Central memory CD8-positive, alpha-beta T cell (primary cell): ENCODE measurements around the gene CPED1.

Experiments
- ATAC-seq: fragments of 150-1000 bp; cut with Tn5 transposase; replicated peaks from 2 replicates; pipeline ENCODE4 v1.10.0; 2022; ENCODE audit warnings: mild to moderate bottlenecking, moderate FRiP score, moderate number of reproducible peaks; ENCODE audit not compliant: poor library complexity, severe bottlenecking; ENCODE audit errors: extremely low read depth
- DNase-seq, 2 donors: peaks; one replicate each; pipeline ENCODE4 v3.0.0; 2021; ENCODE audit warnings: low spot score in 2 of 2
- H3K27ac Mint-ChIP-seq: one replicate; pipeline ENCODE4 v1.8.0; 2022; ENCODE audit warnings: low read depth, mild to moderate bottlenecking, moderate library complexity, mixed read lengths
- H3K27me3 Mint-ChIP-seq: one replicate; pipeline ENCODE4 v1.8.0; 2022; ENCODE audit warnings: mixed read lengths
- H3K36me3 Mint-ChIP-seq: one replicate; pipeline ENCODE4 v1.8.0; 2022; ENCODE audit warnings: mild to moderate bottlenecking, moderate library complexity, mixed read lengths; ENCODE audit not compliant: insufficient read depth
- H3K4me1 Mint-ChIP-seq: one replicate; pipeline ENCODE4 v1.8.0; 2022; ENCODE audit warnings: mixed read lengths
- H3K4me3 Mint-ChIP-seq: one replicate; pipeline ENCODE4 v1.8.0; 2022; ENCODE audit warnings: mild to moderate bottlenecking, moderate library complexity, mixed read lengths
- H3K9me3 Mint-ChIP-seq: one replicate; pipeline ENCODE4 v1.8.0; 2022; ENCODE audit warnings: mixed read lengths

Gene CPED1

GRCh38 chr7:120985130-120985758 is 3.3 kb upstream of the CPED1 start:
- DNase-seq = no peak
- peaks cover 62% of the 10 kb centered on the region for H3K27me3 Mint-ChIP-seq

GRCh38 chr7:120985839-120986238 is 2.7 kb upstream of the CPED1 start:
- Mint-ChIP-seq H3K4me3 (no peak overlapping the region), H3K4me1 (peaks cover 19% of the 10 kb centered on the region), H3K9me3 (no peaks in the 10 kb centered on the region), H3K36me3 (no peaks in the 10 kb centered on the region), H3K27me3 (peaks cover 68% of the 10 kb centered on the region), H3K27ac (no peak overlapping the region)
- ATAC-seq = no peak
- no peak for DNase-seq

More at GRCh38 chr7:120985130-120985758, 3.3 kb upstream of the CPED1 start:
- Mint-ChIP-seq H3K4me1 (peaks cover 19% of the 10 kb centered on the region), H3K27ac (no peak overlapping the region), H3K36me3 (no peaks in the 10 kb centered on the region), H3K9me3 (no peaks in the 10 kb centered on the region), H3K4me3 (no peak overlapping the region)
- no peak for ATAC-seq

- ATAC-seq (no peak), DNase-seq (no peak)
- H3K27me3 Mint-ChIP-seq = peaks cover 76% of the 10 kb centered on the region
- no peaks in the 10 kb centered on the region for H3K36me3 Mint-ChIP-seq
- no peak overlapping the region for H3K4me3 Mint-ChIP-seq
- peaks cover 19% of the 10 kb centered on the region for H3K4me1 Mint-ChIP-seq
- H3K27ac Mint-ChIP-seq = no peak overlapping the region
- no peaks in the 10 kb centered on the region for H3K9me3 Mint-ChIP-seq
Measured at GRCh38 chr7:120986650-120987049, 1.9 kb upstream of the CPED1 start.

GRCh38 chr7:120987280-120987679 is 1.2 kb upstream of the CPED1 start:
- no peak overlapping the region for H3K27ac Mint-ChIP-seq
- no peaks in the 10 kb centered on the region for H3K36me3 Mint-ChIP-seq
- DNase-seq = no peak

GRCh38 chr7:120987683-120988590 is 574 bp upstream of the CPED1 start:
- DNase-seq (peak; percentile 71), ATAC-seq (peak; percentile 95)
- H3K36me3 Mint-ChIP-seq = no peaks in the 10 kb centered on the region
- no peak overlapping the region for H3K27ac Mint-ChIP-seq
- peak overlapping the region; percentile 59 for H3K4me3 Mint-ChIP-seq
- H3K9me3 Mint-ChIP-seq = no peaks in the 10 kb centered on the region
- peaks cover 87% of the 10 kb centered on the region for H3K27me3 Mint-ChIP-seq
- H3K4me1 Mint-ChIP-seq = peaks cover 19% of the 10 kb centered on the region

More at GRCh38 chr7:120987280-120987679, 1.2 kb upstream of the CPED1 start:
- Mint-ChIP-seq H3K9me3 (no peaks in the 10 kb centered on the region), H3K4me3 (no peak overlapping the region), H3K4me1 (peaks cover 19% of the 10 kb centered on the region), H3K27me3 (peaks cover 83% of the 10 kb centered on the region)
- no peak for ATAC-seq

GRCh38 chr7:120989257-120990220 is 1.0 kb downstream of the CPED1 start:
- DNase-seq = no peak

DNA sequence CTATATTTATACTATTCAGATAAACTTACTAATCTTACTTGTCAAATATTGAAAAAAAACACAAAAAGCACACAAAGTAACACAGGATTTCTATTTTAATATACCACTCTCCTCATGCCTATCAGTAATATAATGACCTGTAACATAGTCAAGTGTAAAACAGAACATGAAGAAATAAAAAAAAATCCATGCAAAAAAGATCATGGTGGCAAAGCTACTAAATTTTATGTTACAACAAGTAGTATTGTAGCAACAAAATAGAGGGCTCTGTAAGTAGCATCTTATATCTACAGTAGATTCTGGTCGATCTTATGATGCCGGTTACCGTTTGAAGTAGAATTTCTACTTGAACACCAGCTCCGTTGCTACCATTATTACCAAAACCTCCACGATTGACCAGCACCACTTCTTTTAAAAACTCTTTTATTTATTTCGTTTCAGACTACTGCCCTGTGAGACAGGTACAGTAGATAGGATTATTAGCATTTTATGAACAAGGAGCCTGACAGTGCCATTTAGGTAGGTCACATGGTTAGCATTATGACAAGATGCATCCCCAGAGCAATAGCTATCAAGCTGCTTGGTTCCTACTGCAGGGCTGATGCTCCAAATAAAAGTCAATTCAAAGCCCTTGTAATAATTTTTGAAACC is 2.1 kb downstream of the CPED1 start:
- H3K27ac Mint-ChIP-seq = no peak overlapping the region
- H3K9me3 Mint-ChIP-seq = no peaks in the 10 kb centered on the region
- no peak for DNase-seq
- ATAC-seq = no peak
- peaks cover 92% of the 10 kb centered on the region for H3K27me3 Mint-ChIP-seq
- H3K4me1 Mint-ChIP-seq = peaks cover 19% of the 10 kb centered on the region
- H3K36me3 Mint-ChIP-seq = no peaks in the 10 kb centered on the region
- no peak overlapping the region for H3K4me3 Mint-ChIP-seq

More at GRCh38 chr7:120989257-120990220, 1.0 kb downstream of the CPED1 start:
- no peak for ATAC-seq
- no peak overlapping the region for H3K27ac Mint-ChIP-seq
- no peaks in the 10 kb centered on the region for H3K9me3 Mint-ChIP-seq
- H3K36me3 Mint-ChIP-seq = no peaks in the 10 kb centered on the region
- H3K27me3 Mint-ChIP-seq = peaks cover 92% of the 10 kb centered on the region
- H3K4me3 Mint-ChIP-seq = peak overlapping the region; percentile 59
- H3K4me1 Mint-ChIP-seq = peaks cover 19% of the 10 kb centered on the region

GRCh38 chr7:120991161-120991560 is 2.6 kb downstream of the CPED1 start:
- Mint-ChIP-seq H3K4me1 (peaks cover 24% of the 10 kb centered on the region), H3K36me3 (no peaks in the 10 kb centered on the region), H3K9me3 (no peaks in the 10 kb centered on the region), H3K4me3 (no peak overlapping the region), H3K27ac (no peak overlapping the region), H3K27me3 (peaks cover 92% of the 10 kb centered on the region)
- ATAC-seq = no peak
- no peak for DNase-seq

DNA sequence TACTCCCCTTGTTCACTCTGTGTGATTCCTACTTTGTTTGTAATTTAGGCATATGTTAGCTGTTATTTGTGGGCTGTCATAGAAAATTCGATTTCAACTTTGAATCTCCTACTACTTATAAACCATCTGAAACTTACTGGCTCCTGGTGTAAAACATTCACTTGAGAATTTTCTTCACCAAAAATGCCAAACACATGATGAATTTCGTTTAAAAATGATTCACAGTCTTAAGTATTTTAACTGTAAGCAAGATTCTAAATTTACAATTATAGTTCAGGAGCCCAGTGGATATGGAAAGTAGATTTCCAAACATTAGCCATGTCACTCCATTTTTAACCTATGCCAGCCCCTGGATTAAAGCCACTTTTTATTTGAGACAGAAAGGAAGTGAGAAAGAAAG is 3.1 kb downstream of the CPED1 start:
- Mint-ChIP-seq H3K36me3 (no peaks in the 10 kb centered on the region), H3K27me3 (peaks cover 92% of the 10 kb centered on the region), H3K9me3 (no peaks in the 10 kb centered on the region), H3K27ac (no peak overlapping the region), H3K4me3 (no peak overlapping the region), H3K4me1 (peaks cover 28% of the 10 kb centered on the region)
- DNase-seq = no peak
- no peak for ATAC-seq

DNA sequence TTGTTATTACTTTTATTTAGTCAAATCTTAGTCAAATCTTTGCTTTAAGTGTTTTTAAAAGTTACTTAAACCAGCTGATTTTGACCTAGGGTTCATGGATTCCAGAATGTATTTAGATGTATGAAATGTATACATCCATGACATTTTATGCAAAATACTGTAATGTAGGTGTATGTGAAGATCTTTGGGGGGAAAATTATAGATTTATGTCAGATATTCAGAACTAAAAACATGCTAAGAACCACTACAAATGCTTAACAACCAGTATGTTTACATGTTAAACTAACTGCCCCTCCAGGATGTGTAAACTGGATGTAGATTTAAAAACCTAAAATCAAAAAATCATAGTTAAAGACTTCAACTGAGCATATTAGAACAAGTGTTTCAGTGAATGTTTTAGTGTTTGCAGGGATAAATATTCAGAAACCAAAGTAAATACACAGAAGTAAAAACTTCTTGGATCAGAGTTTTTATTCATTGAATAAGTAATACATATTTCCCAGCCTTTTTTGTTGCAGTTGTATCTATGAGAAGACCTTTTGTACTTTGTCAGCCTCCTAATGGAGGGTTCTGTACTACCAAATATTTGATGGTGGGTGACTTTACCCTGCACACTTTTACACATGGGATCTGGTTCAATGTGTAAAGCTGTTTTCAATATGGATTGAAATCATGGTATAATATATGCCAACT is 3.9 kb downstream of the CPED1 start:
- ATAC-seq (no peak), DNase-seq (no peak)
- no peaks in the 10 kb centered on the region for H3K9me3 Mint-ChIP-seq
- H3K27me3 Mint-ChIP-seq = peaks cover 91% of the 10 kb centered on the region
- H3K4me3 Mint-ChIP-seq = no peak overlapping the region
- H3K27ac Mint-ChIP-seq = no peak overlapping the region
- H3K4me1 Mint-ChIP-seq = peaks cover 32% of the 10 kb centered on the region
- H3K36me3 Mint-ChIP-seq = no peaks in the 10 kb centered on the region

GRCh38 chr7:120992965-120993494 is 4.5 kb downstream of the CPED1 start:
- Mint-ChIP-seq H3K36me3 (no peaks in the 10 kb centered on the region), H3K27ac (no peak overlapping the region), H3K27me3 (peaks cover 85% of the 10 kb centered on the region), H3K9me3 (no peaks in the 10 kb centered on the region), H3K4me1 (peaks cover 27% of the 10 kb centered on the region), H3K4me3 (no peak overlapping the region)
- ATAC-seq (no peak), DNase-seq (no peak)
